ENCODE measurements around the gene DPP6. TPM values are rescaled to one million over a fixed set of nuclear protein-coding genes. Genes with fewer than 3 reads are reported as not detected.

Gene DPP6
- total RNA-seq, 1 donor from 2014 or later = 2.2 TPM

- TF ChIP-seq CTCF (conservative IDR thresholded peaks at IDR 0.05) = no peak
- no peaks in the 10 kb centered on the region for H3K4me1 Mint-ChIP-seq
- no peaks in the 10 kb centered on the region for H3K9me3 Mint-ChIP-seq
- peaks cover 4% of the 10 kb centered on the region for H3K27me3 Mint-ChIP-seq (ENCODE audit: low read depth)
- DNase-seq (ENCODE audit: low read depth, low spot score) = no peak
- H3K27ac Mint-ChIP-seq (ENCODE audit: unreplicated experiment) = no peak overlapping the region
- H3K36me3 Mint-ChIP-seq (ENCODE audit: low read depth) = no peaks in the 10 kb centered on the region
- H3K4me3 Mint-ChIP-seq = no peak overlapping the region
Observed at GRCh38 chr7:154482863-154483262, 430.7 kb downstream of the DPP6 start.

- H3K4me1 Mint-ChIP-seq = no peaks in the 10 kb centered on the region
- H3K36me3 Mint-ChIP-seq (ENCODE audit: low read depth) = no peaks in the 10 kb centered on the region
- H3K4me3 Mint-ChIP-seq = no peak overlapping the region
- no peaks in the 10 kb centered on the region for H3K9me3 Mint-ChIP-seq
- no peak for DNase-seq (ENCODE audit: low read depth, low spot score)
- peaks cover 5% of the 10 kb centered on the region for H3K27me3 Mint-ChIP-seq (ENCODE audit: low read depth)
- TF ChIP-seq CTCF (conservative IDR thresholded peaks at IDR 0.05) = no peak
- no peak overlapping the region for H3K27ac Mint-ChIP-seq (ENCODE audit: unreplicated experiment)
Observed at GRCh38 chr7:154484406-154484805, 432.2 kb downstream of the DPP6 start.

- TF ChIP-seq CTCF (conservative IDR thresholded peaks at IDR 0.05) = no peak
- no peak for DNase-seq (ENCODE audit: low read depth, low spot score)
- Mint-ChIP-seq H3K27me3 (ENCODE audit: low read depth) (peaks cover 9% of the 10 kb centered on the region), H3K9me3 (no peaks in the 10 kb centered on the region), H3K4me1 (no peaks in the 10 kb centered on the region), H3K36me3 (ENCODE audit: low read depth) (no peaks in the 10 kb centered on the region), H3K4me3 (no peak overlapping the region), H3K27ac (ENCODE audit: unreplicated experiment) (no peak overlapping the region)
Observed at GRCh38 chr7:154484943-154485342, 432.7 kb downstream of the DPP6 start.

DNA sequence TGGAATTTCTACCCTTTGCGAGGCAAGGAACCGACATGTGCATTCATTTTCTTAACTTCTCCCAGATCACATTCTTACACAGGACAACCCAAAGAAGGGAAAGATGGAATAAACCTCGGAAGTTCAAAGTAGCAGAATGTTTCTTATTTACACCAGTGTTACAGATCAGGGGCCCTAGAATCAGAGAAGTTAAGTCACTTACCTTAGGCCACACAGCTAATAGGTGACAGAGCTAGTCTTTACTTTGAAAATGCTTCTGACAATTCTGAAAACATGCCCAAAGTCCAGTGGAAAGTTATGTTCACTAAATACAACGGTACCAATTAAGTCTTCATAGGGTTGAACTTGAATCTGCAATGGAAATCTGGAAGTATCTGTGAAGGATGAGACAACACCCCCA lies 437.7 kb downstream of the DPP6 start:
- no peaks in the 10 kb centered on the region for H3K4me1 Mint-ChIP-seq
- no peak for TF ChIP-seq CTCF (conservative IDR thresholded peaks at IDR 0.05)
- no peak for DNase-seq (ENCODE audit: low read depth, low spot score)
- no peaks in the 10 kb centered on the region for H3K36me3 Mint-ChIP-seq (ENCODE audit: low read depth)
- H3K4me3 Mint-ChIP-seq = no peak overlapping the region
- no peak overlapping the region for H3K27ac Mint-ChIP-seq (ENCODE audit: unreplicated experiment)
- no peaks in the 10 kb centered on the region for H3K9me3 Mint-ChIP-seq
- peaks cover 18% of the 10 kb centered on the region for H3K27me3 Mint-ChIP-seq (ENCODE audit: low read depth)

DNA sequence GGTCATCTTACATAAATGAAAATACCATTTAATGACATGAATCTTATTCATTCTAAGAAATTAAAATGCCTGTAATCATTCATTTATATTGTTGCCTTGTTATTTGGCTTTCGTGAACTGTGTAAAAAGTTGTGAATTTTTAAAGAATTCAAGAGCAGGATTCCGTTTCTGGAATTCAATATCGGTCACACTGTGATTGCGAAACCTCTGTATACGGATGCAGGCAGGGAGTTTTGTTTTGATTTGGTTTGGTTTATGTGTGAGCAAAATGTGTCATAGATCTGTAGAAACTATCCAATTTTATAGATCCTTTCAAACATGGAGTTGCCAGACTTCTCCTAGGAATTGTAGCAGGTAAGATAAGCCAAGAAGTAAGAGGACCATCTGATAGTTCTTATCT lies 441.4 kb downstream of the DPP6 start:
- Mint-ChIP-seq H3K4me1 (no peaks in the 10 kb centered on the region), H3K36me3 (ENCODE audit: low read depth) (no peaks in the 10 kb centered on the region), H3K27me3 (ENCODE audit: low read depth) (peaks cover 13% of the 10 kb centered on the region), H3K9me3 (no peaks in the 10 kb centered on the region), H3K4me3 (no peak overlapping the region), H3K27ac (ENCODE audit: unreplicated experiment) (no peak overlapping the region)
- TF ChIP-seq CTCF (conservative IDR thresholded peaks at IDR 0.05) = no peak
- DNase-seq (ENCODE audit: low read depth, low spot score) = no peak

DNA sequence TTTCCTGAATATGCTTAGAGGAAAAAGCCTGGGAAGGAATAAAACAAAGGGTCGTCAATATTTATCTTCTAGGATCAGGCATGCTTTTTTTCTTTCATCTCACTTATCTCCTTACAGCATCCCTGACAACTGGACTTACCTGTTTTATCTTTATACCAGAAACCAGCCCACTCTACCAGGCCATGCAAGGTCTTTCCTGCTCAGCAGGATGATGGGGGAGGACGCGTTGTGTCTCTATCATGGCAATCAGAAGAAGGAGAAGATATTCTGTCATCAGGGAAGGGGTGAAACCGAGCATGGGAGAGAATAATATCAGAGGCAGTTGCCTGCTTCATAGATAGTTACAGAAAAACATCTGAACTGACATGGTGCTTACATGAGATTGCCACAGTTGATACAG lies 445.6 kb downstream of the DPP6 start:
- H3K27me3 Mint-ChIP-seq (ENCODE audit: low read depth) = peaks cover 4% of the 10 kb centered on the region
- H3K36me3 Mint-ChIP-seq (ENCODE audit: low read depth) = peaks cover 3% of the 10 kb centered on the region
- no peak for DNase-seq (ENCODE audit: low read depth, low spot score)
- H3K9me3 Mint-ChIP-seq = peaks cover 16% of the 10 kb centered on the region
- no peak overlapping the region for H3K27ac Mint-ChIP-seq (ENCODE audit: unreplicated experiment)
- H3K4me3 Mint-ChIP-seq = no peak overlapping the region
- H3K4me1 Mint-ChIP-seq = no peaks in the 10 kb centered on the region
- no peak for TF ChIP-seq CTCF (conservative IDR thresholded peaks at IDR 0.05)
